Stimulated activated CD8-positive, alpha-beta memory T cell treated with anti-CD3 and anti-CD28 coated beads, Interleukin-2, amount 100 ng/mL, for 1 hour (primary cell): ENCODE data around the gene SEC61A2.
"Not testable (repeated sequence)": the region's sequence is repeated elsewhere in the genome, so short reads cannot be mapped to it uniquely, and the experiment has no call there.

Experiments used
- DNase-seq, 2 donors: peaks; one replicate each; pipeline ENCODE4 v3.0.0-alpha.2; 2020; ENCODE audit warnings: low read depth in 2 of 2

SEC61A2 gene

DNA sequence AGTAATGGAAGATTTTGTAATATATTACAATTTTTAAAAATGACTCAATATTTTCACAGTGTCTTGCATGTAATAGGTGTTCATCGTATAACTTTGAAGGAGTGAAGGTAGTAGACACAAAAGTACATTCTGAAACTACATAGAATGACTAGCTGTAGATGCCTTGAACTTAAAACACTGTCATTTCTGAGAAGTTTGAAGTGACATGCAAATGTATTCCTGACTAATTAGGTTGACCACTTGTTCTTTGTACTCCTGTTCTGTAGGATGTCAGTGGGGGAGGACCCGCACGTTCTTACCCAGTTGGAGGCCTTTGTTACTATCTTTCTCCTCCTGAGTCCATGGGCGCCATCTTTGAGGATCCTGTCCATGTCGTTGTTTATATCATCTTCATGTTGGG is 31.2 kb downstream of the SEC61A2 start:
- DNase-seq: no peak

DNA sequence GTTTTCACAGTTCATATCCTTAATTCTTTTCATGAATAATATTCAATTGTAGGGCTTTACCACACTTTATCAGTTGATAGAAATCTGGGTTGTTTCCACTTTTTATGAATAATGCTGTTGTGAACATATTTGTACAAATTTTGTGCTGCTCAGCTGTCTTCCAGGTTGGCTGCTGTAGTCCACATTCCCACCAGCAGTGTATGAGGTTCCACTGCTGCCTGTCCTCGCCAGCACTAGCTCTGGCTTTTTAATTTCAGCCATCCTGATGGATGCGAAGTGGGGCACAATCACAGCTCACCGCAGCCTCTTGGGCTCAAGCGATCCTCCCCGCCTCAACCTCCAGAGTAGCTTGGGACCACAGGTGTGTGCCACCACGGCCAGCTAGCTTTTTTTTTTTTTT is 33.5 kb downstream of the SEC61A2 start:
- DNase-seq: no peak

- DNase-seq: no peak
These were observed 34.6 kb downstream of the SEC61A2 start for GRCh38 chr10:12164085-12164484.

DNA sequence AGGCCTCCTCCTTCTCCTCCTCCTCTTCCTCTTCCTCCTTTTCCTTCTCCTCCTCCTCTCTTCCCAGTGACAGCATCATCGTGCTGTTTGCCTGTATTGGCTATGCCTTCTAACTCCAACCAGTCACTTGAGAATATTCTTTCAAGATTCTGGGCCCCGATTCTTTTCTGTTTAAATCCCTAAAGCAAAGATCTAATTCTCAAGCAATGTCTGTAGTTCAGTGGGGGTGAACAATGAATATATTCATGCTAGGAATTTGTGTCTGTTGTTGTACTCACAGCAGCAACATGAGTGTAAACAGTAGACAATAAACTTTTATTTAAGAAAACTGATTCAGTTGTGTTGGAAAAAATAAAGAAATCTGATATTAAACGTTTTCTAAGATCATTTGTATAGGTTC is 35.6 kb downstream of the SEC61A2 start:
- DNase-seq: no peak

GRCh38 chr10:12165999-12166775 is 36.7 kb downstream of the SEC61A2 start:
- DNase-seq: no peak

GRCh38 chr10:12171512-12171911 is 42.0 kb downstream of the SEC61A2 start:
- DNase-seq: not testable (repeated sequence)

GRCh38 chr10:12177642-12178041 is 48.2 kb downstream of the SEC61A2 start:
- no peak for DNase-seq

- DNase-seq: no peak
These were observed 50.2 kb downstream of the SEC61A2 start for GRCh38 chr10:12179606-12180170.

DNA sequence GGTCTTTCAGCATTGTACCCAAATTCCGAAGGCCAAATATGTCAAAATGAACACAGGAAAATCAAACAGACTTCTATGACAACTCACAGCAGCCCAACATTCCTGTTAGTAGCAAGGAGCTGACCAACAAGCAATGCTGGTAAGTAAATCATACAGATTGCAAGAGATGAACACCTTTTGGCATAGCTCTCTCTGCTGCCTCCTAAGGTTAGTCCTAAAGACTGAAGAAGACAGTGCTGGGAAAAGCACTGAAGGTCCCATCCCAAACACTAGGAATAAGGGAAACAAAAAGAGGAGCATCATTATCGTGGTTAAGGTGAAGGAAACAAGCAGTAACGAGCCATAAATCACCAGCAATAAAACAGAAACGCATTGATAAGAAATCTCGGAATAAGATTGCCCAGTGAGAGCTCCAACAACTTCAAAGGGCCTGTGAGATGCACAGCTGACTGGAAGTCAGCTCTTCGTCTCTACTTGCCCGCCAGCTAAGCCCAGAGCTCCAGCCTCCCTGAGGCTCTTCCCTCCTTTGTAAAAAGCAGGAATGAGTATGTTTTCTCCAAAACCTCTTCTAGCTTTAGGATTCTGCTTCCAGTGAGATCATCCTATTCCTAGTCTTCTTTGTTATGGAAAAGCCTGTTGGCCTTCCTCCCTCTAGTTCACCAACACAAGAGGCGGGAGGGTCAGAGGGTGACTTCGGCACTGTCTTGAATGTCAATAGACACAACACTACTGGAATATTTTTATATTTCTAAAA is 50.9 kb downstream of the SEC61A2 start:
- no peak for DNase-seq

DNA sequence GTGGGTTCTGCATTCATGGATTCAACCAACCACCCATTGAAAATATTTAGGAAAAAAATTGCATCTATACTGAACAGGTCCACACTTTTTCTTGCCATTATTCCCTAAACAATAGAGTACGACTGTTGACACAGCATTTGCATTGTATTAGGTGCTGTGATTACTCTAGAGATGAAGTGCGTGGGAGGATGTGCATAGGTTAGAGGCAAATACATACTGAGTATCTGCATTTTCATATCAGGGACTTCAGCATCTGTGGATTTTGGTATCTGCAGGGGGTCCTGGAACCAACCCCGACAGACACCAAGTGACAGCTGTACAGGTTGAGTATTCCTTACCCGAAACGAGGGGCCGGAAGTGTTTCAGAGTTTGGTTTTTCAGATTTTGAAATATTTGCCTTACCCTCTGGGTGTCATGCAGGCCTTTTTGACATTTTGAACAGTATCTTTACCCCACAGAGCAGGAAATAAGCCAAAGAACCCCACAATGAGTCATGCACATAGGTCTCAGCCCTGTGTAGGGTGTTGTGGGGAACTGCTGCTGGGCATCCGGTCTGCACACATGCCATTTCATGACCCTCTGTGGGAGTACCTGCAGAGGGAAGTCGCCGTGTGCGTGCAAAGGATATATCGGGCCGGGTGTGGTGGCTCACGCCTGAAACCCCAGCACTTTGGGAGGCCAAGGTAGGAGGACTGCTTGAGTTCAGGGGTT is 51.7 kb downstream of the SEC61A2 start:
- DNase-seq: peak; percentile 30 to 43

- DNase-seq: no peak
These were observed 54.7 kb downstream of the SEC61A2 start for GRCh38 chr10:12184165-12184564.

GRCh38 chr10:12186323-12186722 is 56.8 kb downstream of the SEC61A2 start:
- no peak for DNase-seq

- no peak for DNase-seq
These were observed 57.9 kb downstream of the SEC61A2 start for GRCh38 chr10:12187321-12187905.

GRCh38 chr10:12188656-12189055 is 59.2 kb downstream of the SEC61A2 start:
- DNase-seq: no peak

GRCh38 chr10:12189426-12189825 is 59.9 kb downstream of the SEC61A2 start:
- no peak for DNase-seq

DNA sequence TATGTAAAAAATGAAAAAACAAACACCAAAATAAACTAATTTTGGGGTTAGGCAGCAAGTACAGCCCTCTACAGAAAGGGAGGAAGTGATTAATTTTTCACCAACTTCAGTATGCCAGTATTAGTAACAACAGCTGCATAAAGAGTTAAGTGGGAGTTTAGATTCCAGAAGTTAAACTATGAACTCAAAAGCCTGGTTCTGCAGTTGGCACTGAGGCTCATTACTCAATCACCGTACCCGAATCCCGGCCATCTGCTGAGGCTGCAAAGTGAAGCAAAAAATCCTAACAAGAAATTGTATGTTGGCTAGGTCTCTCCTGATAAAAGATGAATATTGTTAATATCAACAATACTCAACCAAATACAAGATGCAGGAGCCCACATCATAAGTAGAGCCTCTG is 62.2 kb downstream of the SEC61A2 start:
- DNase-seq: no peak

- no peak for DNase-seq
These were observed 63.7 kb downstream of the SEC61A2 start for GRCh38 chr10:12193193-12193592.

DNA sequence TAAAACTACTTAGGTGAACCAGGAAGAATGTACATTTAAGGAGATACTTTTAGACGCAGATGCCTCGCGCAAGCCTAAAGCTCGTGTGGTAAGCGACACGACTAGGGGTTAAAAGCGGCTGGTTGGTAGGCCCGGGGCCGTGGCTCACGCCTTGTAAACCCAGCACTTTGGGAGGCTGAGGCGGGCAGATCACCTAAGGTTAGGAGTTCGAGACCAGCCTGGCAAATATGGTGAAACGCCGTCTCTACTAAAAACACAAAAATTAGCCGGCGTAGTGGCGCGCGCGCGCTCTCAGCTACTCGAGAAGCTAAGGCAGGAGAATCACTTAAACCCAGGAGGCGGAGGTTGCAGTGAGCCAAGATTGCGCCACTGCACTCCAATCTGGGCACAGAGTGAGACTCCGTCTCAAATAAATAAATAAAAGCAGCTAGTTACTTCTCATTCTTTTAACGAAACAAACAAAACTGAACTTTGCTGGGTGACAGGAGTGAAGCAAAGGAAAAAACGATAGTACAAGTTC is 65.3 kb downstream of the SEC61A2 start:
- DNase-seq: no peak

GRCh38 chr10:12195281-12195602 is 65.8 kb downstream of the SEC61A2 start:
- DNase-seq: no peak

GRCh38 chr10:12195603-12196506 is 66.4 kb downstream of the SEC61A2 start, which contains the start of the genes CDC123 and NUDT5:
CDC123 (plus strand) TSS chr10:12196188; CDS start chr10:12196246, 58 bp downstream.
NUDT5 (minus strand) TSS chr10:12195891; CDS start chr10:12186291, 9,600 bp downstream.
- peak; percentile 52 to 64 for DNase-seq
